Gastrocnemius medialis (tissue), 4 donors: ENCODE measurements around the gene USP24.

ENCODE experiments used
- CTCF ChIP-seq, 5 experiments: fragments of 450-650 bp in 3 of 5; fragments of 200-600 bp in 2 of 5; sonication (generic) in 2 of 5; IDR thresholded peaks in 4 of 5; conservative IDR thresholded peaks in 1 of 5; 1 replicate in 4 of 5; 2 replicates in 1 of 5; pipeline ENCODE4 v1.5.1; 2016 to 2019; ENCODE audit warnings: antibody characterized with exemption in 5 of 5, mild to moderate bottlenecking in 3 of 5, moderate library complexity in 3 of 5
- POLR2A ChIP-seq, 2 donors: fragments of 450-650 bp; IDR thresholded peaks; one replicate each; pipeline ENCODE4 v1.6.1; 2017; ENCODE audit warnings: antibody characterized with exemption in 2 of 2, mild to moderate bottlenecking in 2 of 2, moderate library complexity in 2 of 2

GRCh38 chr1:55084257-55084656 lies 130.9 kb downstream of the USP24 start:
- TF ChIP-seq CTCF (IDR thresholded peaks at IDR 0.05 in 4 of 5, conservative IDR thresholded peaks at IDR 0.05 in 1 of 5) (no peak), POLR2A (IDR thresholded peaks at IDR 0.05) (no peak)
